WTC11 (cell line): ENCODE results near the gene TEX44.

Source experiments
- NR2C2 ChIP-seq: sonication (generic); formaldehyde crosslinking; IDR thresholded peaks from 2 replicates; pipeline ENCODE4 v1.8.0; 2022; ENCODE audit warnings: mild to moderate bottlenecking, missing genetic modification reagents
- ZBTB21 ChIP-seq: sonication (generic); formaldehyde crosslinking; IDR thresholded peaks from 2 replicates; pipeline ENCODE4 v1.8.1; 2023; ENCODE audit warnings: mild to moderate bottlenecking, missing genetic modification reagents, borderline replicate concordance
- TF ChIP-seq, protein P1 (sequence below): fragments of 200-600 bp; IDR thresholded peaks from 2 replicates; pipeline ENCODE4 v1.8.0; 2022; ENCODE audit warnings: antibody characterized with exemption

DNA sequence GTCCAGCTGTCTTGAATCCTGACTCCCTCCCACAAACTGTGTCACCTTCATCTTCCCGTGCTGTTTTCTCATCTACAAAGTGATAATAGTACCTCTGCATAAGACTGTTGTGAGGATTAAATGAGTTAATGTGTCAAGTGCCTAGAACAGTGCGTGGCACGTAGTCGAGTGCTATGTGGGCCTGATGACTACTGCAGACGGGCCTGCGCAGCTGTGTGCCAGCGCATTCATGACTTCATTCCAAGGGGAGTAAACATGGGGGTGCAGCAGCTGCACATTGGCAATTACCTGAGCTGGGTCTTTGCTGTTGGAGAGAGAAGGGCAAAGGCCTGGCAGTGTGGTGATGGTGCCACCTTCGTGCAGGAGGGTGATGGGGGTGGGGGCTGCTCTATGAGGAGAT, 5.0 kb downstream of the TEX44 start:
- TF ChIP-seq NR2C2 (CRISPR knock-in tag) (no peak), ZBTB21 (CRISPR knock-in tag) (no peak)
- TF ChIP-seq, protein P1, sequence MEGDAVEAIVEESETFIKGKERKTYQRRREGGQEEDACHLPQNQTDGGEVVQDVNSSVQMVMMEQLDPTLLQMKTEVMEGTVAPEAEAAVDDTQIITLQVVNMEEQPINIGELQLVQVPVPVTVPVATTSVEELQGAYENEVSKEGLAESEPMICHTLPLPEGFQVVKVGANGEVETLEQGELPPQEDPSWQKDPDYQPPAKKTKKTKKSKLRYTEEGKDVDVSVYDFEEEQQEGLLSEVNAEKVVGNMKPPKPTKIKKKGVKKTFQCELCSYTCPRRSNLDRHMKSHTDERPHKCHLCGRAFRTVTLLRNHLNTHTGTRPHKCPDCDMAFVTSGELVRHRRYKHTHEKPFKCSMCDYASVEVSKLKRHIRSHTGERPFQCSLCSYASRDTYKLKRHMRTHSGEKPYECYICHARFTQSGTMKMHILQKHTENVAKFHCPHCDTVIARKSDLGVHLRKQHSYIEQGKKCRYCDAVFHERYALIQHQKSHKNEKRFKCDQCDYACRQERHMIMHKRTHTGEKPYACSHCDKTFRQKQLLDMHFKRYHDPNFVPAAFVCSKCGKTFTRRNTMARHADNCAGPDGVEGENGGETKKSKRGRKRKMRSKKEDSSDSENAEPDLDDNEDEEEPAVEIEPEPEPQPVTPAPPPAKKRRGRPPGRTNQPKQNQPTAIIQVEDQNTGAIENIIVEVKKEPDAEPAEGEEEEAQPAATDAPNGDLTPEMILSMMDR, result no peak
